Left lung (tissue), 10 donors: ENCODE measurements around the gene CRABP2. TPM values are rescaled to one million over a fixed set of nuclear protein-coding genes. Genes with fewer than 3 reads are reported as not detected.

ENCODE experiments used
- ATAC-seq: fragments of 200-7000 bp; cut with Tn5 transposase; one replicate; pipeline ENCODE4 v1.9.1; 2020; ENCODE audit warnings: moderate library complexity
- DNase-seq, 4 donors: peaks; one replicate each; pipeline ENCODE4 v3.0.0-alpha.2; 2013 to 2020
- H3K27ac ChIP-seq, 2 donors: fragments of 200-600 bp; sonication (generic) in 1 of 2; one replicate each; pipeline versions ENCODE4 v1.5.0 to v1.8.0; 2020 to 2021
- H3K27me3 ChIP-seq, 2 donors: fragments of 200-600 bp; sonication (generic) in 1 of 2; one replicate each; pipeline versions ENCODE4 v1.5.0 to v1.8.0; 2020 to 2021
- H3K36me3 ChIP-seq, 2 donors: fragments of 200-600 bp; sonication (generic) in 1 of 2; one replicate each; pipeline versions ENCODE4 v1.5.0 to v1.8.0; 2020 to 2021
- H3K4me1 ChIP-seq, 2 donors: fragments of 200-600 bp; one replicate each; pipeline ENCODE4 v1.8.0; 2021
- H3K4me3 ChIP-seq, 2 donors: fragments of 200-600 bp; sonication (generic) in 1 of 2; one replicate each; pipeline versions ENCODE4 v1.5.0 to v1.8.0; 2020 to 2021; ENCODE audit warnings: mild to moderate bottlenecking in 1 of 2
- H3K9me3 ChIP-seq, 2 donors: fragments of 200-600 bp; sonication (generic) in 1 of 2; one replicate each; pipeline versions ENCODE4 v1.5.0 to v1.8.0; 2020 to 2021
- intact Hi-C, 2 donors: fragments of 100-400 bp; cut with DNase I; formaldehyde crosslinking; loops; one replicate each; pipeline versions ENCODE4 v1.11.2 to v1.14.2; 2022
- polyA plus RNA-seq, 6 donors: library from polyadenylated mRNA; unstranded; fragments of 120-200 nt; gene quantifications; one replicate each; pipeline ENCODE4 v1.2.1, GENCODE V29; 2013; ENCODE audit not compliant: insufficient read length in 6 of 6
- total RNA-seq, 2 donors: library from RNA; stranded (reverse); fragmentation: NEBNext Ultra II Directional; extraction: Animal tissue kit (Norgen Biotek cat#: 25700); gene quantifications; one replicate each; pipeline ENCODE4 v1.2.1, GENCODE V29; 2021
- TF ChIP-seq, protein P1 (sequence below), 2 donors: fragments of 200-600 bp; sonication (generic) in 1 of 2; IDR thresholded peaks; one replicate each; pipeline versions ENCODE4 v1.5.0 to v1.8.0; 2021; ENCODE audit warnings: antibody characterized with exemption in 2 of 2
- donor health status: DM: no; HTN: yes; CAD: no.
- donor health status: DM: no; HTN: no; CAD: no.

CRABP2 gene
- total and polyA plus RNA-seq, 8 donors = 2.7 to 154 (median 98.4) TPM

DNA sequence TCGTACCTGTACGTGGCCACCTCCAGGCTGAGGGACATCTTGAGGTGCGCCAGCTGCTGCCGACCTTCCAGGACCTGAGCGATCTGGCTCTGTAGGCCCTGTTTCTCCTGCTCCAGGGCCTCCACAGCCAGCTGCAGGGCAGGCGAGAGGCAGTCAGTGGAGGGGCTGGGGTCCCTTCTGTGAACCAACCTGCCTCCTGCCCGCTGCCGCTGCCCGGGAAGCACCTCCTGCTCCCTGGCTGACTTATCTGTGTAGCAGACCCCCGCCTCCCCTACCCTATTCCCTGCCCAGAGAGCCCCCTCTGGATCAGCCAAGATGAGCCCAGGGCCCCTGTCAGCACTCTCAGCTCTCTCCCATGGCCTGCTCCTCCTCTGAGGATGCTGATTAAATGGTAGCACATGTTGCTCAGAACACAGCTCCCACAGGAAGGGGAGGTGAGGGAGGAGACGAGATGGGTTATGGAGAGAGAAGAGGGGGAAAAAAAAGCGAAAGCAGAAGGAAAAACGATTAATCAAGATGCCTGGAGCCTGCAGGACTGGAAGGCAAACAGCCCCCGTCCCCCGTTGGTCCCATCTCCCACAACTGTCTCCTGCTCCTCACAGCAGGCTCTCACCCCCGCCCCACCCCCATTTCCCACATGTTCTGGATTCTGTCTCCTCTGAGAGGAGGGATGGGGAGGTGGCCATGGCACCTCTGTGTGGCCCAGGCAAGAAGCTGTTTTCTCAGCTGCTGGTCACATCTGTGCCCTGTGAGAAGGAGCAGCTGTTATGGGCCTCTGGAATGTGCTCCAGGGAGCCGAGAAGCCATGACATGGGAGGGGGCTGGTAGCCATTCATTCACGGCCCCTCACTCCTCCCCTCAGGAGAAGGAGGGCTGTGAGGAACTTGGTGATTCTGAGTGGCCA is 29.9 kb downstream of the CRABP2 start:
- peaks cover 0 to 38% of the 10 kb centered on the region in 2 donors for H3K4me1 ChIP-seq
- H3K36me3 ChIP-seq = no peaks in the 10 kb centered on the region
- ATAC-seq = no peak
- TF ChIP-seq, protein P1, sequence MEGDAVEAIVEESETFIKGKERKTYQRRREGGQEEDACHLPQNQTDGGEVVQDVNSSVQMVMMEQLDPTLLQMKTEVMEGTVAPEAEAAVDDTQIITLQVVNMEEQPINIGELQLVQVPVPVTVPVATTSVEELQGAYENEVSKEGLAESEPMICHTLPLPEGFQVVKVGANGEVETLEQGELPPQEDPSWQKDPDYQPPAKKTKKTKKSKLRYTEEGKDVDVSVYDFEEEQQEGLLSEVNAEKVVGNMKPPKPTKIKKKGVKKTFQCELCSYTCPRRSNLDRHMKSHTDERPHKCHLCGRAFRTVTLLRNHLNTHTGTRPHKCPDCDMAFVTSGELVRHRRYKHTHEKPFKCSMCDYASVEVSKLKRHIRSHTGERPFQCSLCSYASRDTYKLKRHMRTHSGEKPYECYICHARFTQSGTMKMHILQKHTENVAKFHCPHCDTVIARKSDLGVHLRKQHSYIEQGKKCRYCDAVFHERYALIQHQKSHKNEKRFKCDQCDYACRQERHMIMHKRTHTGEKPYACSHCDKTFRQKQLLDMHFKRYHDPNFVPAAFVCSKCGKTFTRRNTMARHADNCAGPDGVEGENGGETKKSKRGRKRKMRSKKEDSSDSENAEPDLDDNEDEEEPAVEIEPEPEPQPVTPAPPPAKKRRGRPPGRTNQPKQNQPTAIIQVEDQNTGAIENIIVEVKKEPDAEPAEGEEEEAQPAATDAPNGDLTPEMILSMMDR (IDR thresholded peaks at IDR 0.05) = no peak
- H3K9me3 ChIP-seq = no peaks in the 10 kb centered on the region
- peaks cover 23 to 79% of the 10 kb centered on the region in 2 donors for H3K27me3 ChIP-seq
- intact Hi-C loops = no loop called here
- H3K27ac ChIP-seq = peak overlapping the region; percentile 67 to 76
- peak overlapping the region; percentile 41 to 53 for H3K4me3 ChIP-seq
- peak in 2 of 4 donors; percentile 41 to 56 for DNase-seq

- intact Hi-C loops = no loop called here
- Histone ChIP-seq H3K36me3 (no peaks in the 10 kb centered on the region), H3K27ac (no peak overlapping the region), H3K4me3 (peak overlapping the region in 1 of 2 donors; percentile 53), H3K27me3 (peaks cover 23 to 61% of the 10 kb centered on the region in 2 donors), H3K9me3 (no peaks in the 10 kb centered on the region), H3K4me1 (peaks cover 0 to 48% of the 10 kb centered on the region in 2 donors)
- TF ChIP-seq, protein P1 (IDR thresholded peaks at IDR 0.05) = no peak
- peak in 1 of 4 donors; percentile 35 for DNase-seq
- ATAC-seq = no peak
These were observed 31.8 kb downstream of the CRABP2 start for GRCh38 chr1:156673387-156674121.

GRCh38 chr1:156671804-156672203 is 33.6 kb downstream of the CRABP2 start:
- no peak for ATAC-seq
- no peak overlapping the region for H3K4me3 ChIP-seq
- H3K27ac ChIP-seq = no peak overlapping the region
- intact Hi-C loops = no loop called here
- peaks cover 11 to 43% of the 10 kb centered on the region in 2 donors for H3K27me3 ChIP-seq
- no peaks in the 10 kb centered on the region for H3K9me3 ChIP-seq
- no peaks in the 10 kb centered on the region for H3K36me3 ChIP-seq
- TF ChIP-seq, protein P1 (IDR thresholded peaks at IDR 0.05) = no peak
- no peak for DNase-seq
- H3K4me1 ChIP-seq = peaks cover 8 to 47% of the 10 kb centered on the region in 2 donors

DNA sequence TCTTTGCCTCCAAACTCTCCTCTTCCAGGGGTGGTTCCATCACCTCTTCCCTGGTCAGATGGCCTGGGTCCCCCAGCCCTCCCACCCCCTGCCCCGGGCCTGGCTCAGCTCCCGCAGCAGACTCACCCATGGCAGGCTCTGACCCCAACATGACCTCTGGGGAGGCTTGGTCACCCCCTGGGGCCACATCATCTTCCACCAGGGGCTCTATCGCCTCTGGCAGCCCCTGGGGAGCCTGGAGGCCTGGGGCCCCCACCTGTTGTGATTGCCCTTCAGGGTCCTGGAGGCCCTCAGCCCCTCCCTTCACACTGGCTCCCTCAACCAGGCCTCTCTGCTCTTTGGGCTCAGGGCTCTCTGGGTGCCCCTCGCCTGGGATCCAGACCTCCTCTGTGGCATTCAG is 34.6 kb downstream of the CRABP2 start:
- H3K27me3 ChIP-seq = peaks cover under 1 to 33% of the 10 kb centered on the region in 2 donors
- peaks cover 9 to 53% of the 10 kb centered on the region in 2 donors for H3K4me1 ChIP-seq
- H3K4me3 ChIP-seq = no peak overlapping the region
- TF ChIP-seq, protein P1 (IDR thresholded peaks at IDR 0.05) = no peak
- no peaks in the 10 kb centered on the region for H3K9me3 ChIP-seq
- ATAC-seq (no peak), DNase-seq (peak in 1 of 4 donors; percentile 36)
- intact Hi-C loops = no loop called here
- H3K27ac ChIP-seq = peak overlapping the region; percentile 19 to 73
- no peaks in the 10 kb centered on the region for H3K36me3 ChIP-seq

DNA sequence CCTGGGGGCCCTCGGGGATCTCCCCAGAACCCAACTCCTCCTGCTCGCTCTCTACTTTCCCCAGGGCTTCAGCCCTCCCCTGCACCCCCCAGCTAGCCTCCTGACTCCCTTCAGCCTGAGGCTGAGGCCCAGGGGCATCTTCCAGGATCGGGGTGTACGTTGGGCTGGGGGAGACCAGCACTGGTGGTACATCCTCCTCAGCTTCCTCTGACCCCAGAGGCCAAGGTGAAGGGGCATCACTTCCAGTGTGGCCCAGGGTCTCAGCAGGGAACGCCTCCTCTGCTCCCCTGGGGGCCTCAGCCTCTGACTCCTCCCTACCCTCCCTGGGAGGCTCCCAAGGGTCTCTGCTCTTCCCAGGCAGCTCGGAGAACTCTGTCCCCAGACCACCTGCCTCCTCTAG is 35.0 kb downstream of the CRABP2 start:
- ATAC-seq (no peak), DNase-seq (peak in 1 of 4 donors; percentile 57)
- H3K36me3 ChIP-seq = no peaks in the 10 kb centered on the region
- H3K27me3 ChIP-seq = peaks cover 0 to 29% of the 10 kb centered on the region in 2 donors
- H3K27ac ChIP-seq = peak overlapping the region; percentile 19 to 73
- H3K4me3 ChIP-seq = no peak overlapping the region
- intact Hi-C loops = no loop called here
- no peaks in the 10 kb centered on the region for H3K9me3 ChIP-seq
- peaks cover 12 to 57% of the 10 kb centered on the region in 2 donors for H3K4me1 ChIP-seq
- TF ChIP-seq, protein P1 (IDR thresholded peaks at IDR 0.05) = no peak
